ENCODE data around the gene NEO1.

DNA sequence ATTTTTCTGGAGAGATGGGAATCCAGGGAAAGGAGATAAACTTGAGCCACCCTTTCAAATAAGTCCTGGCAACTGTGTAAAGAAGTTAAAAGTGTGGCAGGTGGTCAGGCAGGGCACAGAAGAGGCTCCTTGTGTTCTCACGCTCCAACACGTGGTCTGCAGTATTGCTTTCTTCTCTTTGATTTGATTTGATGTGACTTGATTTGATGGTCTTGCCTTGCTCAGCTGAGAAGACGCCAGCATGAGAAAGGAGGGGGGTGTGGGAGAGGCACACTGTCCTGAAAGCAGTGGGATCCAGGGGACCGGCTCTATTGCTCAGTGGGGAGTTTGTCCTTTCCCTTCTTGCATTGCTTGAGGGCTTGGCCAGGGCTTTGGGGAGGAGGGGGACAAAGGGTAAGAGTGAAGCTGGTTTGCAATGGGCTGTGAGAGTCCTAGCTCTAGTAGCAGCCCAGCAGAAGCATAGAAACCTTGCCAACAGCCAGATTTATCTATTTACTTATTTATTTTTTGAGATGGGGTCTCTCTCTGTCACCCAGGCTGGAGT lies 25.7 kb upstream of the NEO1 start:
- TF ChIP-seq, protein P1, sequence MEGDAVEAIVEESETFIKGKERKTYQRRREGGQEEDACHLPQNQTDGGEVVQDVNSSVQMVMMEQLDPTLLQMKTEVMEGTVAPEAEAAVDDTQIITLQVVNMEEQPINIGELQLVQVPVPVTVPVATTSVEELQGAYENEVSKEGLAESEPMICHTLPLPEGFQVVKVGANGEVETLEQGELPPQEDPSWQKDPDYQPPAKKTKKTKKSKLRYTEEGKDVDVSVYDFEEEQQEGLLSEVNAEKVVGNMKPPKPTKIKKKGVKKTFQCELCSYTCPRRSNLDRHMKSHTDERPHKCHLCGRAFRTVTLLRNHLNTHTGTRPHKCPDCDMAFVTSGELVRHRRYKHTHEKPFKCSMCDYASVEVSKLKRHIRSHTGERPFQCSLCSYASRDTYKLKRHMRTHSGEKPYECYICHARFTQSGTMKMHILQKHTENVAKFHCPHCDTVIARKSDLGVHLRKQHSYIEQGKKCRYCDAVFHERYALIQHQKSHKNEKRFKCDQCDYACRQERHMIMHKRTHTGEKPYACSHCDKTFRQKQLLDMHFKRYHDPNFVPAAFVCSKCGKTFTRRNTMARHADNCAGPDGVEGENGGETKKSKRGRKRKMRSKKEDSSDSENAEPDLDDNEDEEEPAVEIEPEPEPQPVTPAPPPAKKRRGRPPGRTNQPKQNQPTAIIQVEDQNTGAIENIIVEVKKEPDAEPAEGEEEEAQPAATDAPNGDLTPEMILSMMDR (IDR thresholded peaks at IDR 0.05): no peak
- no peak for TF ChIP-seq POLR2A (IDR thresholded peaks at IDR 0.05)
